RWPE2 (cell line): ENCODE data around the gene PHACTR1.

Experiments used
- ATAC-seq: fragments of 200-7000 bp; cut with Tn5 transposase; 3 replicates; pipeline ENCODE4 v1.9.1; 2021; ENCODE audit warnings: low read depth
- DNase-seq: peaks from one replicate; pipeline ENCODE4 v3.0.0-alpha.2; 2020; ENCODE audit warnings: low spot score
- H3K27ac ChIP-seq: fragments of 450-650 bp; 2 replicates; pipeline ENCODE4 v1.5.1; 2017; ENCODE audit warnings: mild to moderate bottlenecking; ENCODE audit not compliant: poor library complexity, severe bottlenecking
- H3K27me3 ChIP-seq: fragments of 250-450 bp; sonication (Bioruptor Pico); 2 replicates; pipeline ENCODE4 v1.5.1; 2021; ENCODE audit warnings: mild to moderate bottlenecking, moderate library complexity; ENCODE audit not compliant: insufficient read depth, poor library complexity, severe bottlenecking
- H3K36me3 ChIP-seq: fragments of 250-450 bp; sonication (Bioruptor Pico); 2 replicates; pipeline ENCODE4 v1.5.1; 2020; ENCODE audit warnings: low read depth, mild to moderate bottlenecking, moderate library complexity
- H3K4me1 ChIP-seq: fragments of 250-450 bp; sonication (Bioruptor Pico); 2 replicates; pipeline ENCODE4 v1.5.1; 2021; ENCODE audit warnings: mild to moderate bottlenecking, moderate library complexity; ENCODE audit not compliant: insufficient read depth, poor library complexity, severe bottlenecking
- H3K4me3 ChIP-seq: fragments of 250-450 bp; sonication (Bioruptor Pico); 2 replicates; pipeline ENCODE4 v1.5.1; 2021; ENCODE audit warnings: mild to moderate bottlenecking, moderate library complexity; ENCODE audit not compliant: severe bottlenecking
- H3K9me3 ChIP-seq: fragments of 250-450 bp; sonication (Bioruptor Pico); 2 replicates; pipeline ENCODE4 v1.5.1; 2021; ENCODE audit warnings: mild to moderate bottlenecking, moderate library complexity; ENCODE audit not compliant: severe bottlenecking
- CTCF ChIP-seq: fragments of 450-650 bp; IDR thresholded peaks from one replicate; pipeline ENCODE4 v1.5.1; 2017; ENCODE audit warnings: mild to moderate bottlenecking, moderate library complexity; ENCODE audit not compliant: poor library complexity, severe bottlenecking

Gene PHACTR1

GRCh38 chr6:13177664-13178063 is 461.1 kb downstream of the PHACTR1 start:
- TF ChIP-seq CTCF: no peak
- Histone ChIP-seq H3K4me1 (no peaks in the 10 kb centered on the region), H3K9me3 (no peaks in the 10 kb centered on the region), H3K4me3 (no peak overlapping the region), H3K36me3 (no peaks in the 10 kb centered on the region), H3K27me3 (no peaks in the 10 kb centered on the region), H3K27ac (no peak overlapping the region)
- ATAC-seq (no peak), DNase-seq (no peak)

- no peaks in the 10 kb centered on the region for H3K9me3 ChIP-seq
- no peaks in the 10 kb centered on the region for H3K27me3 ChIP-seq
- ATAC-seq (no peak), DNase-seq (no peak)
- TF ChIP-seq CTCF: no peak
- H3K4me1 ChIP-seq: no peaks in the 10 kb centered on the region
- H3K36me3 ChIP-seq: no peaks in the 10 kb centered on the region
- H3K4me3 ChIP-seq: no peak overlapping the region
- no peak overlapping the region for H3K27ac ChIP-seq
Measured at GRCh38 chr6:13178107-13178506, 461.5 kb downstream of the PHACTR1 start.

GRCh38 chr6:13180538-13180937 is 464.0 kb downstream of the PHACTR1 start:
- H3K27ac ChIP-seq: no peak overlapping the region
- no peak for DNase-seq
- no peaks in the 10 kb centered on the region for H3K27me3 ChIP-seq
- H3K9me3 ChIP-seq: no peaks in the 10 kb centered on the region
- no peaks in the 10 kb centered on the region for H3K36me3 ChIP-seq
- TF ChIP-seq CTCF: no peak
- no peaks in the 10 kb centered on the region for H3K4me1 ChIP-seq
- no peak overlapping the region for H3K4me3 ChIP-seq
- ATAC-seq: no peak

GRCh38 chr6:13181393-13181792 is 464.8 kb downstream of the PHACTR1 start:
- TF ChIP-seq CTCF: no peak
- no peaks in the 10 kb centered on the region for H3K4me1 ChIP-seq
- H3K27me3 ChIP-seq: peaks cover 3% of the 10 kb centered on the region
- ATAC-seq: no peak
- H3K4me3 ChIP-seq: no peak overlapping the region
- no peaks in the 10 kb centered on the region for H3K36me3 ChIP-seq
- no peak overlapping the region for H3K27ac ChIP-seq
- H3K9me3 ChIP-seq: no peaks in the 10 kb centered on the region
- no peak for DNase-seq

- H3K27me3 ChIP-seq: peaks cover 3% of the 10 kb centered on the region
- no peaks in the 10 kb centered on the region for H3K9me3 ChIP-seq
- no peaks in the 10 kb centered on the region for H3K36me3 ChIP-seq
- ATAC-seq (no peak), DNase-seq (no peak)
- no peak for TF ChIP-seq CTCF
- H3K4me1 ChIP-seq: no peaks in the 10 kb centered on the region
- no peak overlapping the region for H3K4me3 ChIP-seq
- H3K27ac ChIP-seq: no peak overlapping the region
Measured at GRCh38 chr6:13183415-13184088, 467.0 kb downstream of the PHACTR1 start.
